GM23338 (cell line): ENCODE measurements around the gene TFDP1. TPM values are rescaled to one million over a fixed set of nuclear protein-coding genes. Genes with fewer than 3 reads are reported as not detected.

ENCODE experiments used
- ATAC-seq: fragments of 200-7000 bp; cut with Tn5 transposase; 3 replicates; pipeline ENCODE4 v1.9.1; 2020
- DNase-seq: peaks from one replicate; pipeline ENCODE4 v3.0.0-alpha.2; 2015; ENCODE audit warnings: low spot score
- H2AFZ ChIP-seq: fragments of 200-600 bp; sonication (generic); 2 replicates; pipeline ENCODE4 v1.8.0; 2016; ENCODE audit warnings: antibody characterized with exemption, mild to moderate bottlenecking, moderate library complexity
- H3F3A ChIP-seq: fragments of 200-600 bp; sonication (generic); replicated peaks from 2 replicates; pipeline ENCODE4 v1.8.0; 2017; ENCODE audit warnings: antibody characterized with exemption, mixed run types, low read depth
- H3K27ac ChIP-seq: fragments of 200-600 bp; sonication (generic); 2 replicates; pipeline ENCODE4 v1.6.1; 2016; ENCODE audit warnings: low read depth
- H3K27me3 ChIP-seq: fragments of 200-600 bp; sonication (generic); 2 replicates; pipeline ENCODE4 v1.8.0; 2016; ENCODE audit warnings: mild to moderate bottlenecking, mixed run types, moderate library complexity; ENCODE audit not compliant: insufficient read depth
- H3K36me3 ChIP-seq: fragments of 200-600 bp; sonication (generic); 2 replicates; pipeline ENCODE4 v1.8.0; 2016; ENCODE audit warnings: mild to moderate bottlenecking; ENCODE audit not compliant: insufficient read depth
- H3K4me1 ChIP-seq: fragments of 200-600 bp; sonication (generic); 2 replicates; pipeline ENCODE4 v1.8.0; 2016; ENCODE audit warnings: mild to moderate bottlenecking, moderate library complexity; ENCODE audit not compliant: insufficient read depth
- H3K4me2 ChIP-seq: fragments of 200-600 bp; sonication (generic); 2 replicates; pipeline ENCODE4 v1.7.1; 2017; ENCODE audit warnings: mixed run types
- H3K4me3 ChIP-seq: fragments of 200-600 bp; sonication (generic); 2 replicates; pipeline ENCODE4 v1.6.1; 2016; ENCODE audit warnings: mixed run types
- H3K79me2 ChIP-seq: fragments of 200-600 bp; sonication (generic); replicated peaks from 2 replicates; pipeline ENCODE4 v1.8.0; 2017; ENCODE audit warnings: mild to moderate bottlenecking; ENCODE audit not compliant: insufficient read depth
- H3K9me2 ChIP-seq: fragments of 200-600 bp; sonication (generic); 2 replicates; pipeline ENCODE4 v1.8.0; 2017; ENCODE audit not compliant: insufficient read depth
- H4K20me1 ChIP-seq: fragments of 200-600 bp; sonication (generic); replicated peaks from 2 replicates; pipeline ENCODE4 v1.8.0; 2017; ENCODE audit warnings: mild to moderate bottlenecking; ENCODE audit not compliant: insufficient read depth
- H3K27ac Mint-ChIP-seq: 2 replicates; pipeline ENCODE4 v1.8.0; 2020; ENCODE audit warnings: inconsistent platforms, mild to moderate bottlenecking, moderate library complexity, mixed read lengths
- H3K27me3 Mint-ChIP-seq: 3 replicates; pipeline ENCODE4 v1.8.0; 2022; ENCODE audit warnings: low read depth, mild to moderate bottlenecking, moderate library complexity, mixed read lengths, inconsistent platforms; ENCODE audit not compliant: insufficient read depth, poor library complexity
- H3K36me3 Mint-ChIP-seq: 3 replicates; pipeline ENCODE4 v1.8.0; 2021; ENCODE audit warnings: low read depth, mild to moderate bottlenecking, inconsistent platforms, moderate library complexity, mixed read lengths
- H3K4me1 Mint-ChIP-seq: 3 replicates; pipeline ENCODE4 v1.8.0; 2020; ENCODE audit warnings: mild to moderate bottlenecking, inconsistent platforms, mixed read lengths
- H3K4me3 Mint-ChIP-seq: 3 replicates; pipeline ENCODE4 v1.8.0; 2021; ENCODE audit warnings: moderate library complexity, mild to moderate bottlenecking, inconsistent platforms, mixed read lengths
- H3K9me3 Mint-ChIP-seq: 3 replicates; pipeline ENCODE4 v1.8.0; 2020; ENCODE audit warnings: moderate library complexity, mild to moderate bottlenecking, inconsistent platforms, mixed read lengths
- CREB1 ChIP-seq: fragments of 250-450 bp; sonication (Bioruptor Pico); IDR thresholded peaks from 2 replicates; pipeline ENCODE4 v1.5.0; 2020; ENCODE audit warnings: low read depth, mild to moderate bottlenecking, moderate library complexity
- CTCF ChIP-seq, 2 experiments: fragments of 200-600 bp in 1 of 2; sonication (generic) in 1 of 2; conservative IDR thresholded peaks; 2 replicates each; pipeline versions ENCODE4 v1.5.1 to v1.6.1; 2016 to 2017; ENCODE audit warnings: antibody characterized with exemption in 2 of 2, low read depth in 2 of 2, mild to moderate bottlenecking in 2 of 2, moderate library complexity in 1 of 2
- ETS1 ChIP-seq: IDR thresholded peaks from 2 replicates; pipeline ENCODE4 v1.6.1; 2016; ENCODE audit warnings: antibody characterized with exemption
- EZH2 ChIP-seq: fragments of 200-600 bp; sonication (generic); IDR thresholded peaks from one replicate; pipeline ENCODE4 v1.8.0; 2017; ENCODE audit warnings: antibody characterized with exemption, mild to moderate bottlenecking, low read depth; ENCODE audit not compliant: unreplicated experiment
- JUNB ChIP-seq: IDR thresholded peaks from one replicate; pipeline ENCODE4 v1.6.1; 2016; ENCODE audit warnings: antibody characterized with exemption; ENCODE audit not compliant: unreplicated experiment
- REST ChIP-seq: IDR thresholded peaks from one replicate; pipeline ENCODE4 v1.6.1; 2018; ENCODE audit warnings: antibody characterized with exemption; ENCODE audit not compliant: unreplicated experiment
- STAT1 ChIP-seq: IDR thresholded peaks from one replicate; pipeline ENCODE4 v1.6.1; 2016; ENCODE audit warnings: antibody characterized with exemption; ENCODE audit not compliant: unreplicated experiment
- ZNF114 ChIP-seq: fragments of 250-450 bp; sonication (Bioruptor Pico); IDR thresholded peaks from 2 replicates; pipeline ENCODE4 v1.5.0; 2020; ENCODE audit warnings: mild to moderate bottlenecking, moderate library complexity
- ZNF331 ChIP-seq: fragments of 250-450 bp; sonication (Bioruptor Pico); IDR thresholded peaks from 2 replicates; pipeline ENCODE4 v1.5.0; 2020; ENCODE audit warnings: low read depth, mild to moderate bottlenecking, moderate library complexity
- polyA plus RNA-seq: library from polyadenylated mRNA; unstranded; fragments of >200 nt; fragmentation: Nextera tagmentation; extraction: Ambion mirVana; gene quantifications from 2 replicates; pipeline ENCODE4 v1.2.1, GENCODE V29; 2016
- total RNA-seq: library from RNA; depleted of rRNA; stranded (reverse); fragments of >200 nt; shearing (Covaris generic); gene quantifications from 2 replicates; pipeline ENCODE4 v1.2.3, GENCODE V29; 2014

Gene TFDP1
- total and polyA plus RNA-seq, 2 experiments from 2014 or later, result 42.9 to 80.0 TPM

GRCh38 chr13:113642563-113642962 lies 58.0 kb downstream of the TFDP1 start:
- Mint-ChIP-seq H3K36me3 (peaks cover 70% of the 10 kb centered on the region), H3K4me1 (no peaks in the 10 kb centered on the region), H3K27me3 (peaks cover 3% of the 10 kb centered on the region), H3K9me3 (peaks cover 30% of the 10 kb centered on the region; the same call in 2 of the 3 replicates), H3K27ac (no peak overlapping the region), H3K4me3 (no peak overlapping the region)
- ATAC-seq (no peak), DNase-seq (no peak)
- Histone ChIP-seq H3K79me2 (no peaks in the 10 kb centered on the region), H3F3A (no peaks in the 10 kb centered on the region), H4K20me1 (peaks cover 3% of the 10 kb centered on the region; the same call in 1 of the 2 replicates), H3K27me3 (no peaks in the 10 kb centered on the region), H3K4me2 (no peak overlapping the region), H3K36me3 (peaks cover 20% of the 10 kb centered on the region), H3K9me2 (no peaks in the 10 kb centered on the region), H3K4me1 (no peaks in the 10 kb centered on the region), H3K27ac (no peak overlapping the region), H3K4me3 (no peak overlapping the region), H2AFZ (no peak overlapping the region)
- no peak for TF ChIP-seq CTCF (conservative IDR thresholded peaks at IDR 0.05; ENCODE audit: low read depth in 2 of 2)

- H3K27ac ChIP-seq, result no peak overlapping the region
- H3K4me3 Mint-ChIP-seq, result no peak overlapping the region
- no peaks in the 10 kb centered on the region for H4K20me1 ChIP-seq
- H3K27ac Mint-ChIP-seq, result no peak overlapping the region
- DNase-seq (no peak), ATAC-seq (no peak)
- H3K4me1 Mint-ChIP-seq, result no peaks in the 10 kb centered on the region
- no peaks in the 10 kb centered on the region for H3K27me3 ChIP-seq
- H3K36me3 ChIP-seq, result peaks cover 12% of the 10 kb centered on the region
- no peaks in the 10 kb centered on the region for H3F3A ChIP-seq
- peaks cover 30% of the 10 kb centered on the region; the same call in 2 of the 3 replicates for H3K9me3 Mint-ChIP-seq
- H3K4me2 ChIP-seq, result no peak overlapping the region
- H3K36me3 Mint-ChIP-seq, result peaks cover 61% of the 10 kb centered on the region
- no peaks in the 10 kb centered on the region for H3K9me2 ChIP-seq
- H3K27me3 Mint-ChIP-seq, result peaks cover 3% of the 10 kb centered on the region
- H3K79me2 ChIP-seq, result no peaks in the 10 kb centered on the region
- no peak overlapping the region for H3K4me3 ChIP-seq
- no peaks in the 10 kb centered on the region for H3K4me1 ChIP-seq
- no peak overlapping the region for H2AFZ ChIP-seq
- TF ChIP-seq STAT1, result no peak
- TF ChIP-seq CREB1, result no peak
- TF ChIP-seq CTCF (conservative IDR thresholded peaks at IDR 0.05; ENCODE audit: low read depth in 2 of 2), result no peak
- no peak for TF ChIP-seq EZH2
- TF ChIP-seq ETS1, result no peak
- TF ChIP-seq ZNF331 (CRISPR knock-in tag), result no peak
- TF ChIP-seq REST, result no peak
- TF ChIP-seq ZNF114 (CRISPR knock-in tag), result no peak
- no peak for TF ChIP-seq JUNB
These were observed 59.0 kb downstream of the TFDP1 start for GRCh38 chr13:113643593-113643992.
